Mononuclear cell (primary cell): Measurements from ENCODE around the gene TACC2. TPM values are rescaled to one million over a fixed set of nuclear protein-coding genes. Genes with fewer than 3 reads are reported as not detected.
A peak's percentile ranks its signal among the peaks of the same experiment; 100 is the strongest.
"Not testable (repeated sequence)": the region's sequence is repeated elsewhere in the genome, so short reads cannot be mapped to it uniquely, and the experiment has no call there.

Source experiments
- H3K27me3 ChIP-seq: 2 replicates; pipeline ENCODE4 v1.6.0; 2011; ENCODE audit warnings: low read length, control low read depth; ENCODE audit not compliant: insufficient read depth
- H3K4me1 ChIP-seq: 2 replicates; pipeline ENCODE4 v1.5.1; 2011; ENCODE audit warnings: mild to moderate bottlenecking, low read length, control low read depth; ENCODE audit not compliant: insufficient read depth
- H3K4me3 ChIP-seq: 2 replicates; pipeline ENCODE4 v1.5.1; 2011; ENCODE audit warnings: mild to moderate bottlenecking, low read length, moderate library complexity
- H3K9me3 ChIP-seq: 2 replicates; pipeline ENCODE4 v1.5.1; 2011; ENCODE audit warnings: low read depth, mild to moderate bottlenecking, control low read depth, low read length
- total RNA-seq: library from RNA; depleted of rRNA; stranded (reverse); fragments of >200 nt; gene quantifications from one replicate; pipeline ENCODE4 v1.2.3, GENCODE V29; 2012

The TACC2 gene
- total RNA-seq = not detected

- Histone ChIP-seq H3K4me3 (no peak within 1 kb of the TSS), H3K27me3 (no peaks in the 10 kb centered on the region), H3K4me1 (no peaks in the 10 kb centered on the region), H3K9me3 (peaks cover 10% of the 10 kb centered on the region)
Measured at GRCh38 chr10:121988361-121989324, at the start of gene TACC2. Gene TACC2 (plus strand): TSS chr10:121989163. CDS start chr10:122021982, 32,819 bp downstream.

GRCh38 chr10:121941532-121941931 is 47.4 kb upstream of the TACC2 start:
- H3K27me3 ChIP-seq = no peaks in the 10 kb centered on the region
- H3K9me3 ChIP-seq = no peaks in the 10 kb centered on the region
- no peaks in the 10 kb centered on the region for H3K4me1 ChIP-seq
- H3K4me3 ChIP-seq = no peak overlapping the region

- Histone ChIP-seq H3K4me1 (no peaks in the 10 kb centered on the region), H3K27me3 (no peaks in the 10 kb centered on the region), H3K9me3 (no peaks in the 10 kb centered on the region), H3K4me3 (no peak overlapping the region)
Measured at GRCh38 chr10:121942749-121943416, 46.1 kb upstream of the TACC2 start.

GRCh38 chr10:121947343-121948330 is 41.3 kb upstream of the TACC2 start:
- Histone ChIP-seq H3K27me3 (no peaks in the 10 kb centered on the region), H3K4me3 (no peak overlapping the region), H3K9me3 (no peaks in the 10 kb centered on the region), H3K4me1 (no peaks in the 10 kb centered on the region)

- Histone ChIP-seq H3K4me1 (no peaks in the 10 kb centered on the region), H3K27me3 (no peaks in the 10 kb centered on the region), H3K4me3 (no peak overlapping the region), H3K9me3 (no peaks in the 10 kb centered on the region)
Measured at GRCh38 chr10:121949049-121949448, 39.9 kb upstream of the TACC2 start.

- Histone ChIP-seq H3K4me3 (no peak overlapping the region), H3K4me1 (no peaks in the 10 kb centered on the region), H3K27me3 (no peaks in the 10 kb centered on the region), H3K9me3 (no peaks in the 10 kb centered on the region)
Measured at GRCh38 chr10:121949451-121949850, 39.5 kb upstream of the TACC2 start.

GRCh38 chr10:121952226-121952625 is 36.7 kb upstream of the TACC2 start:
- no peaks in the 10 kb centered on the region for H3K4me1 ChIP-seq
- no peak overlapping the region for H3K4me3 ChIP-seq

GRCh38 chr10:121956111-121957061 is 32.6 kb upstream of the TACC2 start:
- no peaks in the 10 kb centered on the region for H3K9me3 ChIP-seq
- H3K4me3 ChIP-seq = no peak overlapping the region
- no peaks in the 10 kb centered on the region for H3K4me1 ChIP-seq
- no peaks in the 10 kb centered on the region for H3K27me3 ChIP-seq

More at GRCh38 chr10:121952226-121952625, 36.7 kb upstream of the TACC2 start:
- Histone ChIP-seq H3K27me3 (no peaks in the 10 kb centered on the region), H3K9me3 (no peaks in the 10 kb centered on the region)

GRCh38 chr10:121959671-121960070 is 29.3 kb upstream of the TACC2 start:
- Histone ChIP-seq H3K4me1 (no peaks in the 10 kb centered on the region), H3K27me3 (no peaks in the 10 kb centered on the region), H3K4me3 (no peak overlapping the region), H3K9me3 (no peaks in the 10 kb centered on the region)

GRCh38 chr10:121961456-121961855 is 27.5 kb upstream of the TACC2 start:
- Histone ChIP-seq H3K4me3 (no peak overlapping the region), H3K9me3 (no peaks in the 10 kb centered on the region), H3K27me3 (no peaks in the 10 kb centered on the region), H3K4me1 (no peaks in the 10 kb centered on the region)

- H3K4me1 ChIP-seq = no peaks in the 10 kb centered on the region
- no peaks in the 10 kb centered on the region for H3K9me3 ChIP-seq
- H3K27me3 ChIP-seq = no peaks in the 10 kb centered on the region
- H3K4me3 ChIP-seq = no peak overlapping the region
Measured at GRCh38 chr10:121965996-121966395, 23.0 kb upstream of the TACC2 start.

- peaks cover 10% of the 10 kb centered on the region for H3K4me1 ChIP-seq
- H3K9me3 ChIP-seq = not testable (repeated sequence)
Measured at GRCh38 chr10:121969086-121969485, 19.9 kb upstream of the TACC2 start.

GRCh38 chr10:121974019-121974534 is 14.9 kb upstream of the TACC2 start:
- Histone ChIP-seq H3K27me3 (no peaks in the 10 kb centered on the region), H3K4me1 (peaks cover 22% of the 10 kb centered on the region), H3K9me3 (no peaks in the 10 kb centered on the region), H3K4me3 (peak overlapping the region; percentile 87)

More at GRCh38 chr10:121969086-121969485, 19.9 kb upstream of the TACC2 start:
- not testable (repeated sequence) for H3K4me3 ChIP-seq, H3K27me3 ChIP-seq
